Thyroid gland (tissue), 4 donors: ENCODE data around the gene PREX1.

Source experiments
- CTCF ChIP-seq, 6 experiments: fragments of 200-600 bp in 3 of 6; fragments of 450-650 bp in 3 of 6; sonication (generic) in 3 of 6; IDR thresholded peaks; one replicate each; pipeline ENCODE4 v1.5.1; 2016 to 2019; ENCODE audit warnings: antibody characterized with exemption in 6 of 6, mild to moderate bottlenecking in 2 of 6, inconsistent platforms in 1 of 6, moderate library complexity in 1 of 6
- POLR2A ChIP-seq, 2 donors: fragments of 450-650 bp; IDR thresholded peaks; one replicate each; pipeline ENCODE4 v1.6.1; 2017; ENCODE audit warnings: antibody characterized with exemption in 2 of 2, mild to moderate bottlenecking in 2 of 2, moderate library complexity in 1 of 2

GRCh38 chr20:48716086-48716485 is 111.7 kb downstream of the PREX1 start:
- TF ChIP-seq CTCF (IDR thresholded peaks at IDR 0.05) = no peak
- TF ChIP-seq POLR2A (IDR thresholded peaks at IDR 0.05) = no peak
